SU-DHL-6 (cell line): ENCODE measurements around the gene SLC9A9.

Experiments used
- EZH2phosphoT487 ChIP-seq: fragments of 200-600 bp; sonication (generic), shearing (Covaris generic); conservative IDR thresholded peaks from 2 replicates; pipeline ENCODE4 v1.6.1; 2018; ENCODE audit warnings: mild to moderate bottlenecking, antibody characterized with exemption, low read length, moderate library complexity, mixed read lengths
- TF ChIP-seq, protein P1 (sequence below): fragments of 200-600 bp; sonication (generic); IDR thresholded peaks from one replicate; pipeline ENCODE4 v1.5.1; 2017; ENCODE audit warnings: antibody characterized with exemption, mild to moderate bottlenecking, low read length, moderate library complexity; ENCODE audit not compliant: insufficient read depth, poor library complexity, severe bottlenecking

- TF ChIP-seq, protein P1, sequence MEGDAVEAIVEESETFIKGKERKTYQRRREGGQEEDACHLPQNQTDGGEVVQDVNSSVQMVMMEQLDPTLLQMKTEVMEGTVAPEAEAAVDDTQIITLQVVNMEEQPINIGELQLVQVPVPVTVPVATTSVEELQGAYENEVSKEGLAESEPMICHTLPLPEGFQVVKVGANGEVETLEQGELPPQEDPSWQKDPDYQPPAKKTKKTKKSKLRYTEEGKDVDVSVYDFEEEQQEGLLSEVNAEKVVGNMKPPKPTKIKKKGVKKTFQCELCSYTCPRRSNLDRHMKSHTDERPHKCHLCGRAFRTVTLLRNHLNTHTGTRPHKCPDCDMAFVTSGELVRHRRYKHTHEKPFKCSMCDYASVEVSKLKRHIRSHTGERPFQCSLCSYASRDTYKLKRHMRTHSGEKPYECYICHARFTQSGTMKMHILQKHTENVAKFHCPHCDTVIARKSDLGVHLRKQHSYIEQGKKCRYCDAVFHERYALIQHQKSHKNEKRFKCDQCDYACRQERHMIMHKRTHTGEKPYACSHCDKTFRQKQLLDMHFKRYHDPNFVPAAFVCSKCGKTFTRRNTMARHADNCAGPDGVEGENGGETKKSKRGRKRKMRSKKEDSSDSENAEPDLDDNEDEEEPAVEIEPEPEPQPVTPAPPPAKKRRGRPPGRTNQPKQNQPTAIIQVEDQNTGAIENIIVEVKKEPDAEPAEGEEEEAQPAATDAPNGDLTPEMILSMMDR: no peak
- no peak for TF ChIP-seq EZH2phosphoT487
These were observed 214.5 kb downstream of the SLC9A9 start for GRCh38 chr3:143633816-143634215.
